Endodermal cell (in vitro differentiated cells): ENCODE data around the gene LONP1. TPM values are rescaled to one million over a fixed set of nuclear protein-coding genes. Genes with fewer than 3 reads are reported as not detected.
"Not testable (repeated sequence)": the region's sequence is repeated elsewhere in the genome, so short reads cannot be mapped to it uniquely, and the experiment has no call there.

Experiments used
- DNase-seq: peaks from one replicate; pipeline ENCODE4 v3.0.0-alpha.2; 2017
- H3K27ac ChIP-seq: 2 replicates; pipeline ENCODE4 v1.5.1; 2013; ENCODE audit warnings: mild to moderate bottlenecking, low read depth, low read length, moderate library complexity
- H3K27me3 ChIP-seq: 2 replicates; pipeline ENCODE4 v1.6.1; 2013; ENCODE audit warnings: mild to moderate bottlenecking, low read length, moderate library complexity; ENCODE audit not compliant: insufficient read depth, control insufficient read depth, poor library complexity, severe bottlenecking
- H3K36me3 ChIP-seq: 2 replicates; pipeline ENCODE4 v1.7.0; 2013; ENCODE audit warnings: mild to moderate bottlenecking, low read length, moderate library complexity; ENCODE audit not compliant: control insufficient read depth, insufficient read depth
- H3K4me1 ChIP-seq: one replicate; pipeline ENCODE4 v1.7.0; 2013; ENCODE audit warnings: low read length; ENCODE audit not compliant: control insufficient read depth, insufficient read depth
- H3K4me3 ChIP-seq: 2 replicates; pipeline ENCODE4 v1.5.1; 2013; ENCODE audit warnings: mild to moderate bottlenecking, low read length, moderate library complexity
- H3K9ac ChIP-seq: 2 replicates; pipeline ENCODE4 v1.6.1; 2013; ENCODE audit warnings: mild to moderate bottlenecking, low read length, moderate library complexity; ENCODE audit not compliant: poor library complexity, severe bottlenecking; ENCODE audit errors: extremely low read depth
- H3K9me3 ChIP-seq: 2 replicates; pipeline ENCODE4 v1.6.1; 2013; ENCODE audit warnings: mild to moderate bottlenecking, low read length, moderate library complexity; ENCODE audit not compliant: control insufficient read depth
- H3K27ac Mint-ChIP-seq: 2 replicates; pipeline ENCODE4 v1.8.0; 2020; ENCODE audit warnings: mixed read lengths
- H3K27me3 Mint-ChIP-seq: 2 replicates; pipeline ENCODE4 v1.8.0; 2021; ENCODE audit warnings: mild to moderate bottlenecking, mixed read lengths; ENCODE audit not compliant: insufficient read depth
- H3K36me3 Mint-ChIP-seq: 2 replicates; pipeline ENCODE4 v1.8.0; 2020; ENCODE audit warnings: low read depth, mixed read lengths
- H3K4me1 Mint-ChIP-seq: 2 replicates; pipeline ENCODE4 v1.8.0; 2020; ENCODE audit warnings: mixed read lengths
- H3K4me3 Mint-ChIP-seq: 2 replicates; pipeline ENCODE4 v1.8.0; 2020; ENCODE audit warnings: mild to moderate bottlenecking, moderate library complexity, mixed read lengths
- H3K9me3 Mint-ChIP-seq: 2 replicates; pipeline ENCODE4 v1.8.0; 2020; ENCODE audit warnings: mild to moderate bottlenecking, mixed read lengths
- WGBS, 2 experiments: methylation state at CpG; one replicate each; pipeline versions ENCODE4 v1.1.5 to v1.1.7; 2013; ENCODE audit warnings: missing lambda C conversion rate in 2 of 2, mixed read lengths in 1 of 2; ENCODE audit not compliant: insufficient coverage in 1 of 2, insufficient read length in 1 of 2; 5-methylcytosine and 5-hydroxymethylcytosine counted together
- total RNA-seq, 2 donors: library from RNA; stranded (reverse); fragmentation: NEBNext Ultra II Directional in 1 of 2; extraction: Animal tissue kit (Norgen Biotek cat#: 25700) in 1 of 2; gene quantifications; 2 replicates in 1 of 2; 3 replicates in 1 of 2; pipeline ENCODE4 v1.2.1, GENCODE V29; 2021
- TF ChIP-seq, protein P1 (sequence below): fragments of 200-600 bp; sonication (generic); conservative IDR thresholded peaks from 2 replicates; pipeline ENCODE4 v1.5.0; 2021; ENCODE audit warnings: antibody characterized with exemption, mild to moderate bottlenecking

The LONP1 gene
- total RNA-seq, 2 donors from 2014 or later = 97.1 to 109 TPM

DNA sequence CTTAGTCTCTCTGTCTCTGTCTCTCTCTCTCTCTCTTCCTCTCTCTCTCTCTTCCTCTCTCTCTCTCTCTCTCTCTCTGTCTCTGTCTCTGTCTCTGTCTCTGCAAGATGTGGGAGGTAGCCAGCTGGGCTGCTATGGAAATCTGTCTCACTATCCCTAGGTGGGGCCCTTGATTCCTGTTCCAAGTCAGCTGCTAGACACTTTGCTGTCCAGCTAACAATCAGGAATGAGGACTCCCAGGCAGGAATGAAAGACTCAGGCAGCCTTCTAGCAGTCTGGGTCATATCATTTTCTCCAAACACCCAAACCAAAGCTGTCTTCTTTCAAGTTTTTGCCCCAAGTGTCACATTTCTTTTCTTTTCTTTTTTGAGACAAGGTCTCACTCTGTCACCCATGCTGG lies 23.7 kb upstream of the LONP1 start:
- no peak for DNase-seq
- H3K27ac ChIP-seq = no peak overlapping the region

GRCh38 chr19:5742051-5742450 lies 22.1 kb upstream of the LONP1 start:
- Mint-ChIP-seq H3K4me1 (no peaks in the 10 kb centered on the region), H3K27ac (no peak overlapping the region), H3K36me3 (no peaks in the 10 kb centered on the region), H3K27me3 (peaks cover 13% of the 10 kb centered on the region), H3K4me3 (no peak overlapping the region), H3K9me3 (peaks cover 2% of the 10 kb centered on the region)
- Histone ChIP-seq H3K4me3 (no peak overlapping the region), H3K36me3 (no peaks in the 10 kb centered on the region), H3K9ac (no peak overlapping the region), H3K27me3 (no peaks in the 10 kb centered on the region), H3K4me1 (no peaks in the 10 kb centered on the region), H3K27ac (no peak overlapping the region), H3K9me3 (no peaks in the 10 kb centered on the region)
- 88 to 96% methylated on average over 8 to 18 of the region's 19 CpGs for WGBS, 2 experiments
- no peak for DNase-seq
- TF ChIP-seq, protein P1, sequence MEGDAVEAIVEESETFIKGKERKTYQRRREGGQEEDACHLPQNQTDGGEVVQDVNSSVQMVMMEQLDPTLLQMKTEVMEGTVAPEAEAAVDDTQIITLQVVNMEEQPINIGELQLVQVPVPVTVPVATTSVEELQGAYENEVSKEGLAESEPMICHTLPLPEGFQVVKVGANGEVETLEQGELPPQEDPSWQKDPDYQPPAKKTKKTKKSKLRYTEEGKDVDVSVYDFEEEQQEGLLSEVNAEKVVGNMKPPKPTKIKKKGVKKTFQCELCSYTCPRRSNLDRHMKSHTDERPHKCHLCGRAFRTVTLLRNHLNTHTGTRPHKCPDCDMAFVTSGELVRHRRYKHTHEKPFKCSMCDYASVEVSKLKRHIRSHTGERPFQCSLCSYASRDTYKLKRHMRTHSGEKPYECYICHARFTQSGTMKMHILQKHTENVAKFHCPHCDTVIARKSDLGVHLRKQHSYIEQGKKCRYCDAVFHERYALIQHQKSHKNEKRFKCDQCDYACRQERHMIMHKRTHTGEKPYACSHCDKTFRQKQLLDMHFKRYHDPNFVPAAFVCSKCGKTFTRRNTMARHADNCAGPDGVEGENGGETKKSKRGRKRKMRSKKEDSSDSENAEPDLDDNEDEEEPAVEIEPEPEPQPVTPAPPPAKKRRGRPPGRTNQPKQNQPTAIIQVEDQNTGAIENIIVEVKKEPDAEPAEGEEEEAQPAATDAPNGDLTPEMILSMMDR = no peak

More for the DNA sequence above, 23.7 kb upstream of the LONP1 start:
- Mint-ChIP-seq H3K4me3 (no peak overlapping the region), H3K27me3 (peaks cover 13% of the 10 kb centered on the region), H3K27ac (no peak overlapping the region), H3K9me3 (peaks cover 2% of the 10 kb centered on the region), H3K36me3 (no peaks in the 10 kb centered on the region), H3K4me1 (no peaks in the 10 kb centered on the region)
- TF ChIP-seq, protein P1 = no peak
- Histone ChIP-seq H3K9ac (no peak overlapping the region), H3K4me1 (no peaks in the 10 kb centered on the region), H3K27me3 (no peaks in the 10 kb centered on the region), H3K36me3 (no peaks in the 10 kb centered on the region), H3K4me3 (no peak overlapping the region), H3K9me3 (no peaks in the 10 kb centered on the region)

DNA sequence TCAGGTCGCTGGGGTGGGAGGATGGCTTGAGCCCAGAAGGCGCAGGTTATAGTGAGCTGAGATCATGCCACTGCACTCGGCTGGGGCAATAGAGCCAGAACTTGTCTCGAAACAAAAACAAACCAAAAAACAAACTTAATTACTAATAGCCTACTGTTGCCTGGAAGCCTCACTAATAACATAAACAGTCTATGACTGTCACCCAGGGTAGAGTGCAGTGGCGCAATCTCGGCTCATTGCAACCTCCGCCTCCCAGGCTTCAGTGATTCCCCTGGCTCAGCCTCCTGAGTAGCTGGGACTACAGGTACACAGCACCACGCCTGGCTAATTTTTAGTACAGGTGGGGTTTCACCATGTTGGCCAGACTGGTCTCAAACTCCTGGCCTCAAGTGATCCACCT lies 18.5 kb upstream of the LONP1 start:
- Mint-ChIP-seq H3K9me3 (peaks cover 2% of the 10 kb centered on the region), H3K27ac (no peak overlapping the region), H3K27me3 (peaks cover 14% of the 10 kb centered on the region), H3K4me3 (no peak overlapping the region), H3K4me1 (no peaks in the 10 kb centered on the region), H3K36me3 (no peaks in the 10 kb centered on the region)
- Histone ChIP-seq H3K27me3 (no peaks in the 10 kb centered on the region), H3K27ac (no peak overlapping the region), H3K36me3 (no peaks in the 10 kb centered on the region), H3K4me3 (no peak overlapping the region), H3K9me3 (no peaks in the 10 kb centered on the region), H3K9ac (no peak overlapping the region), H3K4me1 (no peaks in the 10 kb centered on the region)
- TF ChIP-seq, protein P1 = no peak
- 91 to 94% methylated on average over 3 to 8 of the region's 8 CpGs for WGBS, 2 experiments
- DNase-seq = no peak

DNA sequence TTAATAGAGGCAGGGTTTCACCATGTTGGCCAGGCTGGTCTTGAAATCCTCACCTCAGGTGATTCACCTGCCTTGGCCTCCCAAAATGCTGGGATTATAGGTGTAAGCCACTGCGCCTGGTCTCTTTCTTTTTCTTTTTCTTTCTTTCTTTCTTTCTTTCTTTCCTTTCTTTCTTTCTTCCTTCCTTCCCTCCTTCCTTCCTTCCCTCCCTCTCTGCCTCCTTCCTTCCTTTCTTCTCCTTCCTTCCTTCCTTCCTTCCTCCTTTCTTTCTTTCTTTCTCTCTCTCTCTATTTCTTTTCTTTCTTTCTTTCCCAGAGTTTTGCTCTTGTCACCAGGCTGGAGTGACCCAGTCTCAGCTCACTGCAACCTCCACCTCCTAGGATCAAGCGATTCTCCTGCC lies 13.2 kb upstream of the LONP1 start:
- H3K36me3 Mint-ChIP-seq, H3K9me3 ChIP-seq, DNase-seq, H3K27ac ChIP-seq, H3K4me3 ChIP-seq, H3K27ac Mint-ChIP-seq, H3K9me3 Mint-ChIP-seq, H3K4me1 ChIP-seq, H3K4me3 Mint-ChIP-seq, H3K9ac ChIP-seq, H3K27me3 ChIP-seq, H3K4me1 Mint-ChIP-seq, H3K36me3 ChIP-seq: not testable (repeated sequence)
- H3K27me3 Mint-ChIP-seq = peaks cover 12% of the 10 kb centered on the region
- 67 to 77% methylated on average over 2 of the region's 2 CpGs for WGBS, 2 experiments
